ENCODE data around the gene MPST. TPM values are rescaled to one million over a fixed set of nuclear protein-coding genes. Genes with fewer than 3 reads are reported as not detected.

MPST gene
- total and polyA plus RNA-seq, 8 donors, result 41.4 to 63.1 (median 55.6) TPM

GRCh38 chr22:37012956-37013355 is 6.6 kb upstream of the MPST start:
- intact Hi-C loops (cut with DNase I), result no loop called here
- peaks cover 0 to 9% of the 10 kb centered on the region in 2 donors for H3K36me3 ChIP-seq
- no peak overlapping the region for H3K27ac ChIP-seq
- DNase-seq, result no peak
- H3K4me1 ChIP-seq, result peaks cover 4 to 37% of the 10 kb centered on the region in 2 donors
- no peak overlapping the region for H3K4me3 ChIP-seq
- TF ChIP-seq, protein P1, sequence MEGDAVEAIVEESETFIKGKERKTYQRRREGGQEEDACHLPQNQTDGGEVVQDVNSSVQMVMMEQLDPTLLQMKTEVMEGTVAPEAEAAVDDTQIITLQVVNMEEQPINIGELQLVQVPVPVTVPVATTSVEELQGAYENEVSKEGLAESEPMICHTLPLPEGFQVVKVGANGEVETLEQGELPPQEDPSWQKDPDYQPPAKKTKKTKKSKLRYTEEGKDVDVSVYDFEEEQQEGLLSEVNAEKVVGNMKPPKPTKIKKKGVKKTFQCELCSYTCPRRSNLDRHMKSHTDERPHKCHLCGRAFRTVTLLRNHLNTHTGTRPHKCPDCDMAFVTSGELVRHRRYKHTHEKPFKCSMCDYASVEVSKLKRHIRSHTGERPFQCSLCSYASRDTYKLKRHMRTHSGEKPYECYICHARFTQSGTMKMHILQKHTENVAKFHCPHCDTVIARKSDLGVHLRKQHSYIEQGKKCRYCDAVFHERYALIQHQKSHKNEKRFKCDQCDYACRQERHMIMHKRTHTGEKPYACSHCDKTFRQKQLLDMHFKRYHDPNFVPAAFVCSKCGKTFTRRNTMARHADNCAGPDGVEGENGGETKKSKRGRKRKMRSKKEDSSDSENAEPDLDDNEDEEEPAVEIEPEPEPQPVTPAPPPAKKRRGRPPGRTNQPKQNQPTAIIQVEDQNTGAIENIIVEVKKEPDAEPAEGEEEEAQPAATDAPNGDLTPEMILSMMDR (IDR thresholded peaks at IDR 0.05), result no peak
- H3K27me3 ChIP-seq, result no peaks in the 10 kb centered on the region
- no peaks in the 10 kb centered on the region for H3K9me3 ChIP-seq
- ATAC-seq, result no peak

DNA sequence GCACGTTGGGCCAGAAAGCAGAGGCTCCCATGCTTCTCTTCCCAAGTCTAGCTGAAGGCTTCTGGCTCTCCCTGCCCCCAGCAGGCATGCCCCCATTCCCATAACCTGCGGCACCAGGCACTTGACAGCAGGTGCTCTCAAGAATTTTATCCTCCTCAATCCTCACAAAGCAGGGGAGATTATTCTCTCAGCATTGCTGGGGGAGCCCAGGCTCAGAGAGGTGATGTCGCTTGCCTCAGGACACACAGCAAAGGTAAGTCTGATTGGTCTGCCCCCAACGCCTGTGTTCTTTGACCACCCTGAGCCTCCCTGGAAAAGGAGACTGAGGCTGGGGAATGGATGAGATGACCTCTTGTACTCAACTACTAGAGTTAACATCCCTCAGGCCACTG is 5.1 kb upstream of the MPST start:
- H3K4me1 ChIP-seq, result peaks cover 12 to 44% of the 10 kb centered on the region in 2 donors
- H3K9me3 ChIP-seq, result no peaks in the 10 kb centered on the region
- TF ChIP-seq, protein P1 (IDR thresholded peaks at IDR 0.05), result no peak
- intact Hi-C loops (cut with DNase I), result no loop called here
- no peak overlapping the region for H3K27ac ChIP-seq
- no peak for DNase-seq
- no peaks in the 10 kb centered on the region for H3K27me3 ChIP-seq
- no peak for ATAC-seq
- no peak overlapping the region for H3K4me3 ChIP-seq
- H3K36me3 ChIP-seq, result peaks cover 0 to 10% of the 10 kb centered on the region in 2 donors

GRCh38 chr22:37014835-37015586 is 4.5 kb upstream of the MPST start:
- Histone ChIP-seq H3K36me3 (peaks cover 0 to 10% of the 10 kb centered on the region in 2 donors), H3K27me3 (no peaks in the 10 kb centered on the region), H3K27ac (no peak overlapping the region), H3K9me3 (no peaks in the 10 kb centered on the region), H3K4me3 (no peak overlapping the region), H3K4me1 (peaks cover 12 to 44% of the 10 kb centered on the region in 2 donors)
- intact Hi-C loops (cut with DNase I), result no loop called here
- DNase-seq (no peak), ATAC-seq (no peak)
- TF ChIP-seq, protein P1 (IDR thresholded peaks at IDR 0.05), result no peak

GRCh38 chr22:37015587-37015878 is 4.0 kb upstream of the MPST start:
- Histone ChIP-seq H3K36me3 (peaks cover 0 to 10% of the 10 kb centered on the region in 2 donors), H3K27ac (no peak overlapping the region), H3K4me3 (no peak overlapping the region), H3K27me3 (no peaks in the 10 kb centered on the region), H3K9me3 (no peaks in the 10 kb centered on the region), H3K4me1 (peaks cover 12 to 50% of the 10 kb centered on the region in 2 donors)
- ATAC-seq, result no peak
- no peak for DNase-seq
- intact Hi-C loops (cut with DNase I), result no loop called here
- TF ChIP-seq, protein P1 (IDR thresholded peaks at IDR 0.05), result no peak

DNA sequence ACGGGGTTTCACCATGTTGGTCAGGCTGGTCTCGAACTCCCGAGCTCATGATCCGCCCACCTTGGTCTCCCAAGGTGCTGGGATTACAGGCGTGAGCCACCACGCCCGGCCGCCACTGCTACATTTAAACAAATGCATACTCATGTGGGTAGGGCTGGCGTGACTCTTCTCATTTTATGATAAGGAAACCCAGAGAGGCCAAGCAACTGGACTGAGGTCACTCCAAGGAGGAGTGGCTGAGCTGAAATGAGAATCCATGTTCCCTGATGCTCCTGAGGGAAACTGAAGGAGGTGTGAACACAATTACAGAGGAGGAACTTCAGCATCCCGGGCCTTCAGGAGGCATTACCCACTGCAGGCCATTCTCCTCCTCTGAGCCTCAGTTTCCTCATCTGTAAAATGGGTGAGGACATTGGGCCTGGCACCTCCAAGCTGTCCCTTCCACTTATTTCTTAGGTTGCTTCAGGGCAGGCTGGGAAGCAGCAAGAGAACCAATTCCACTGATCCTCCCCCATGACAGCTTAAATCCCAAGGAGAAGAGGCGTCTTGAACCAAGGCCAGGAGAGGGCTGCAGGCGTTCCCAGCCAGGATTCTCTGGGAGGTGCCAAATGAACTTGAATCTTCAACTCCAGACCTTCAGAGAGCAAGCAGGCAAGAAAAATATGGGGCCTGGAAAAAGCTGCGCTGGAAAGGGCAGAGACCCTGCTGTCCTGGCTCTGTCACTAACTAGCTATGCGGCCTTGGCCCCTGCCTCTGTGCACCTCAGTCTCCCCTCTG is 3.2 kb upstream of the MPST start:
- peaks cover 12 to 58% of the 10 kb centered on the region in 2 donors for H3K4me1 ChIP-seq
- no peak for ATAC-seq
- H3K27me3 ChIP-seq, result no peaks in the 10 kb centered on the region
- no peak for DNase-seq
- H3K36me3 ChIP-seq, result peaks cover 0 to 10% of the 10 kb centered on the region in 2 donors
- no peak overlapping the region for H3K27ac ChIP-seq
- TF ChIP-seq, protein P1 (IDR thresholded peaks at IDR 0.05), result no peak
- H3K9me3 ChIP-seq, result no peaks in the 10 kb centered on the region
- H3K4me3 ChIP-seq, result no peak overlapping the region
- intact Hi-C loops (cut with DNase I), result no loop called here
